ELR (cell line): ENCODE measurements around the gene UGCG.
"Not testable (repeated sequence)": the region's sequence is repeated elsewhere in the genome, so short reads cannot be mapped to it uniquely, and the experiment has no call there.

Source experiments
- DNase-seq: peaks from one replicate; pipeline ENCODE4 v3.0.0-alpha.2; 2015; ENCODE audit warnings: low read depth

Gene UGCG

DNA sequence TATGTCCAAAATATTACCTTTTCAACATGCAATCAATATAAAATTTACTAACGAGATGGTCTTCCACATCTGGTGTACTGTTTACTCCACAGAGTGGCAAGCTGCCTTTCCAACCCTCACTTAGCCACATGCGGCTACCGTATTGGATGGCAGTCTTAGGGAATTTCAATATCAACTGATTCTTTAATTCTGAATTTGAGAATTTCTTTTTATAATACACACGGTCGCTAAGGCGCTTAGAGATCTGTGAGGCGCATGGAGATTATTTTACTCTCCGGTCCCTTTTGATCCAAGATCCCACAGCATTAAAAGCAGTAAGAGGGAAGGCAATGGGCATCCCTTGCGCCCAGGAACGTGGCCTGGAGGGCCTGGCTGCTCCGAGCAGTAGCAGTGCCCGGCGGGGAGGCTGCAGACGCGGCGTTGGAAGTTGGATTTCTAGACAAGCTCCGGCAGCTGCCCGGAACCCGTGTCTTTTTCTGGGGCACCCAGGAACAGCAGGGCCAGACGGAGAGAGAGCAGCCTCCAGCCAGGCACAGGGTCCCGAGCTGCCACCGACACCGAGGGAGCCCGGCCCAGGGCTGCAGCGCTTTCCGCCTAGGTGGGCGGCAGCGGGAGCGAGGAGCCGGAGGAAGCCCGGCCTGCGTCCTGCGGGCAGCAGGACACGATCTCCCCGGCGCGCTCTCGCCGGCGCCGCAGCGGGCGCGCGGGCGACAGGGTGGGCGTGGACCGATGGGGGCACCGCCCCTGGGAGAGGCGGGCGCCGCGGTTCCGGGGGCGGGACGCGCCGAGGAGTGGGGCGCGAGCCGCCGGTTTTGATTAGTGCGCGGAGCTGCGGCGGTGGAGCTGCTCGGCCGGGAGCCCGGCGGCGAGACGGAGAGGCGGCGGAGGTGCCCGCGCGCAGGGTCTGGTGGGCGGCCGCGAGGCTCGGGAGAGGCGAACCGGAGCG is at the start of gene UGCG:
TSS of gene UGCG (plus strand) at position 819 of the 946 bp plus-strand sequence. CDS start 402 bp downstream, outside the sequence.
- peak; percentile 92 for DNase-seq

- DNase-seq: peak; percentile 83
Measured at GRCh38 chr9:111851553-111851952, 45.1 kb upstream of the UGCG start.

- DNase-seq: peak; percentile 49
Measured at GRCh38 chr9:111852291-111852690, 44.3 kb upstream of the UGCG start.

DNA sequence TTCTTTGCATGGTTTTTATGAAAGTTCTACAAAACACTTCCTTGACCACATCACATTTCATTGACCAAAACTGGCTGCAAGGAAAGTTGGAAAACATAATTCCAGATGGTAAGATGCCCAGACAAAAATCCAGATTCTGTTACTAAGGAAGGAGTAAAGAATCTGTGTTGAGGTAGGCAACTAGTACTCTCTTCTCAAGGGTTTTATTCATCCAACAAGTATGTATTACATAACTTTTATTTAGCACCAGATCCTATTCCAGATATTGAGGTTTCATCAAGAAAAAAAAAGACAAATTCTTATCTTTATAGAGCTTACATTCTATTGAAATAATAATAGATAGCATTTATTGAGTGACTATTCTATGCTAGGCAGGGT is 43.2 kb upstream of the UGCG start:
- DNase-seq: no peak

DNA sequence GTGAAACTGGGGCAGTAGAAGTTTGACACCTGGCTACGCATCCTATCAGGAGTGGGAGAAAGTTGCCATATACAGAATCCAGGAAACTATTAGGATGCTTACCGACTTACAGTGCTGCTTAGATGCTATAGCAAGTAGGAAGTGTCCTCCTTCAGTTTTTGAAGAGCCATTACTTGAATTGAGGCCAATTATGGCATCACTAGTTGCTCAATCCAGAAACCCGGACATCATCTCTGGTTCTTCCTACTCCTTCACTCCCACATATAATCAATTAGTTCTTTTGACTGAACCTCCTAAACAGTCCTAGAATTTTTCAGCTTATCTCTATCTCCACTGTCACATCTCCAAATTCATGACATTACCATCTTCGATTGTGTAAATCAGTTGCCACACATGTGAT is 41.8 kb upstream of the UGCG start:
- no peak for DNase-seq

- no peak for DNase-seq
Measured at GRCh38 chr9:111857555-111858211, 38.9 kb upstream of the UGCG start.

DNA sequence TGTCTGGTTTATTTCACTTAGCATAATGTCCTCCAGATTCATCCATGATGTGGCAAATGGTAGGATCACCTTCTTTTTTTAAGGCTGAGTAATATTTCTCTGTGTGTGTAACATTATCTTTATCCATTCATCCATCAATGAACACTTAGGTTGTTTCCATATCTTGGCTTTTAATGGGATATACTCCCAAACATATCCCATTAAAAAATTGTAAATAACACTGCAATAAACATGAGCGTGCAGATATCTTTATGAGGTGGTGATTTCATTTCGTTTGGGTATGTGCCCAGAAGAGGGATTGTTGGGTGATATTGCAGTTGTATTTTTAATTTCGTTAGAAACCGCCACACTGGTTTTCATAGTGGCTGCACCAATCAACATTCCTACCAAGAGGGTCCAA is 36.2 kb upstream of the UGCG start:
- no peak for DNase-seq

DNA sequence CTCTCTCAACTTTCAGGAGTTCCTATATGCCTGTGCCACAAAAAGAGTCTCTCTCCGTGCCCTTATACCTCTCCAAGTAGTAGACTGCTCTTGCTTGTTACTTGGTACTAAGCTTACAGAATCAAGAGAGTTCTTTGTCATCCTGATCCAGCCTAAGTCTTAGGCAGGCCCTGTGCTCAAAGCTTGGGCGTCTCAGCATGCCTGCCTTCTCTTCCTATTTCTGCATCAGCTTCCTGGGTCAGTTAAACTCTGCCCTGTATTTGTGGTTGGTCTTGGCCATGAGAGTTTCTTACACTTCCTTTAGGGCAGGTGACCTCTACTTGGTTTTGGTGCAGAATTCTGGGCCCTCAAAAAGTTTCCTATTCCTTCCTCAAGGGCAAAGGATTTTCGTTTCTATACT is 33.0 kb upstream of the UGCG start:
- no peak for DNase-seq

DNA sequence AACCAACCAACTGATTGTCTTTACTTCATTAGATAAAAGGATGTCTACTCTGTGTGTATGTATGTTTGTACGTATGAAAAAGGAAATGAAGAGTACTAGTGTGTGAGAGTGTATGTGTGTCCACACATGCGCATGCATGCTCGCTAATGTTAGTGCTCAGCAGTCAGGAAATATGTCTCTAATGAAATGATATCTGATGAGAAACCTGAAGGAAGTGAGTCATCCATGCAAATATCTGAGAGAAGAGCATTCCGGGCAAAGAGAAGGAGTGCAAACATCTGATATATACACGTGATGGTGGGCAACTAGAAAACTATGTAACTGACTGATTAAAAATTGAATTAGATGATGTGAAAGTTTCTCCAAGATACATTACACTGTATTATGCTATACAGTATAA is 29.6 kb upstream of the UGCG start:
- peak; percentile 93 for DNase-seq

GRCh38 chr9:111868475-111868874 is 28.1 kb upstream of the UGCG start:
- DNase-seq: no peak

GRCh38 chr9:111870774-111871498 is 25.7 kb upstream of the UGCG start:
- DNase-seq: no peak

GRCh38 chr9:111871499-111871855 is 25.1 kb upstream of the UGCG start:
- no peak for DNase-seq

DNA sequence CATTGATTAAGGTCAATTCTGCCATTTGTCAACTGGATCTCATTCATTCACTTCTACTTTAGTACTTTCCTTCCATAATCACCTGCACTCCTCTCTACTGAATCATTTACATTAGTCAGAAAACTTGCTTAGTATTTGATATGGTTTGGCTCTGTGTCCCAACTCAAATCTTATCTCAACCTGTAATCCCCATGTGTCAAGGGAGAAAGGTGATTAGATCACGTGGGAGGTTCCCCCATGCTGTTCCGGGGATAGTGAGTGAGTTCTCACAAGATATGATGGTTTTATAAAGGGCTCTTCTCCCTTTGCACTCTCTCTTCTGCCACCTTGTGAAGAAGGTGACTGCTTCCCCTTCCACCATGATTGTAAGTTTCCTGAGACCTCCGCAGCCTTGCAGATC is 23.7 kb upstream of the UGCG start:
- no peak for DNase-seq

GRCh38 chr9:111873901-111874300 is 22.7 kb upstream of the UGCG start:
- no peak for DNase-seq

- DNase-seq: no peak
Measured at GRCh38 chr9:111874500-111874899, 22.1 kb upstream of the UGCG start.

DNA sequence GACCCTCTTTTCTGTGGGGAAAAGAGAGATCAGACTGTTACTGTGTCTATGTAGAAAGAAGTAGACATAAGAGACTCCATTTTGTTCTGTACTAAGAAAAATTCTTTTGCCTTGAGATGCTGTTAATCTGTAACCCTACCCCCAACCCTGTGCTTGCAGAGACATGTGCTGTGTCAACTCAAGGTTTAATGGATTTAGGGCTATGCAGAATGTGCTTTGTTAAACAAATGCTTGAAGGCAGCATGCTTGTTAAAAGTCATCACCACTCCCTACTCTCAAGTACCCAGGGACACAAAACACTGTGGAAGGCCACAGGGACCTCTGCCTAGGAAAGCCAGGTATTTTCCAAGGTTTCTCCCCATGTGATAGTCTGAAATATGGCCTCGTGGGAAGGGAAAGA is 21.3 kb upstream of the UGCG start:
- not testable (repeated sequence) for DNase-seq

DNA sequence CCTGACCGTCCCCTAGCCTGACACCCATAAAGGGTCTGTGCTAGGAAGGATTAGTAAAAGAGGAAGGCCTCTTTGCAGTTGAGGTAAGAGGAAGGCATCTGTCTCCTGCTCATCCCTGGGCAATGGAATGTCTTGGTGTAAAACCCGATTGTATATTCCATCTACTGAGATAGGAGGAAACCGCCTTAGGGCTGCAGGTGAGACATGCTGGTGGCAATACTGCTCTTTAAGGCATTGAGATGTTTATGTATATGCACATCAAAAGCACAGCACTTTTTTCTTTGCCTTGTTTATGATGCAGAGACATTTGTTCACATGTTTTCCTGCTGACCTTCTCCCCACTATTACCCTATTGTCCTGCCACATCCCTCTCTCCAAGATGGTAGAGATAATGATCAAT is 20.9 kb upstream of the UGCG start:
- DNase-seq: not testable (repeated sequence)

DNA sequence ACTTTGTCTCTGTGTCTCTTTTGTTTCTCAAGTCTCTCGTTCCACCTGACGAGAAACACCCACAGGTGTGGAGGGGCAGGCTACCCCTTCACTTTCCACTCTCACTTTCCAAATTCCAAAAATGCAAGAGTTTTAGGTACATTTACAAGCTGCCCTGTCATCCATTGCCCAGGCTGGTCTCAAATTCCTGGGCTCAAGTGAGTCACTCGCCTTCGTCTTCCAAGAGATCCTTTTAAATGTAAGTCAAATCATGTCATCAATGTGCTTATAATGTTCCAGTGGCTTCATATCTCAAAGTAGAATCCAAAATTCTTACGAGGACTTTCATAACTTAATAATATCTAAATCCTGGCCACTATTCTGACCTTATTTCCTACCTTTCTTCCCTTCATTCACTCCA is 20.4 kb upstream of the UGCG start:
- peak; percentile 34 for DNase-seq

DNA sequence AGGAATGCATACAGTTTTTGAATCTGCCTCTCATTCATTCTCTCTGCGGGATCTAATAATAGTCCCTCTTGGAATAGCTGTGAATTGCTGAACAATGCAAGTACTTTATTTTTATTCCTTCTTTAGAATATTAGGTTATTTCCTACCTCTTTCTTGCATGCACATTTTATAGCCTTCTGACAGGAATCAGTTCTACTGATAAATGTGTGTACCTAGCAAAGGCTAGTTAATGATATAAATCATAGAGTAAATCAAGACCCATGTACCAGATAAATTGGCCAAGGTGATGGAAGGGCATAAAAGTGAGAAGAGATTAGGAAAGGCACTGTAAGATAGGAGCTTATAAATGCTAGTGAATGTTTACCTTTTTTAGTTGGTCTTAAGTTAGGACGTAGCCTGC is 19.2 kb upstream of the UGCG start:
- DNase-seq: no peak

DNA sequence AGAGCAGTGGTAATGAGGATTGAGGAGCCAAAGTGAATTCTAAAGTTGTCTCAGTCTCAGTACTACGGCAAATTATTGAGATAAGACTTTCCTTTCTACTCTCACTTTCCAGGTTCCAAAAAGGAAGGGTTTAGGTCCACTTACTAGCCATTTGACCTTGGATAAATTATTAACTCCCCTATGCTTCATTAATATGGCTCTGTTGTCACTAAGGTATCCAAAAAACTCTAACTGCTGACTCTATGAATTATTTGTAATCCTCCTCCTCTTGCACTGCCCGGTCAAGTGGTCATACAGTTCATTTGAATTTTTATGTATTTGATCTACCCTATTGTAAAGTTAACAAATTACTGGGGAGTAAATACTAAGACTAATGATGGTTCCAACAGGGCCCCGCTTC is 17.7 kb upstream of the UGCG start:
- no peak for DNase-seq

DNA sequence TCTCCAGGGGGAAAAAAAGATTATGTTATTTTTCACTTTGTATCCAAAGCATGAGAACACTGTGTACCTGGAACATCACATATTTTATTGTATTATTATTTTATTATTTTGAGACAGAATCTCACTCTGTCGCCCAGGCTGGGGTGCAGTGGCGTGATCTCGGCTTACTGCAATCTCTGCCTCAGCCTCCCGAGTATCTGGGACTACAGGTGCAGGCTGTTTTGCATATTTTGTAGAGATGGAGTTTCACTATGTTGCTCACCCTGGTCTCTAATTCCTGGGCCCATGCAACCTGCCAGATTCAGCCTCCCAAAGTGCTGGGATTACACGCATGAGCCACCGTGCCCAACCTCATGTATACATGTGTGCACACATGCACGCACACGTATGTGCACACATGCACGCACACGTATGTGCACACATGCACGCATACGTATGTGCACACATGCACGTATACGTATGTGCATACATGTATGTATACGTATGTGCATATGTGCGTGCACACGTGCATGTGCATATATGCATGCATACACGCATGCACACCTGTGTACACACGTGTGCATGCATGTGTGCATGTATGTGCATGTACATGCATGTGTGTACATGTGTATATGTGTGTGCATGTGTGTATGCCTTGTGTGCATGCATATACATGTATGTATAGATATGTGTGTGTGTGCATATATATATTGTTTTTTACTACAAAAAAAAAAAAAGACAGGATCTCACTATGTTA is 9.5 kb upstream of the UGCG start:
- DNase-seq: no peak

DNA sequence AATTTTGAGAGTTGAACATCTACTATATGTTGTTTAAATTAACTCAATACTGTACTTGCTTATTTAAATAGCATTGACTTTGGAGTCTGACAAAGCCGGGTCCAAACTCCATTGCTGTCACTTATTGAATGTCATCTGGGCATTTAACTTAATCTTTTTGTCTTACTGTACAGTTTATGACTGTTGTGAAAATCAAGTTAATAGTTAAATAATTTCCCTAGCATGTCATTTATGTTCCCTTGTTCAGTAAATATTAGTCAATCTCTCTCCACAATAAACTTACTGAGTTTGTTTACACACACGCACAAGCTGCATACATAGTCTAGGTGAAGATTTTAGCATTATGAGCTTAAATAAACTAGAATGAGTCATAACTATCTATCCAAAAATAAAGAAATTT is 6.3 kb upstream of the UGCG start:
- DNase-seq: no peak
